Keratinocyte (primary cell): ENCODE data around the gene CNFN. TPM values are rescaled to one million over a fixed set of nuclear protein-coding genes. Genes with fewer than 3 reads are reported as not detected.

Experiments used
- DNase-seq: peaks from one replicate; pipeline ENCODE4 v3.0.0-alpha.2; 2011; ENCODE audit warnings: low read depth, missing footprints, low spot score
- FAIRE-seq: peaks from 2 replicates; lab custom pipeline; 2011; peaks lifted over from hg19 to GRCh38; lab: Jason Lieb, UNC
- H2AFZ ChIP-seq: 2 replicates; pipeline ENCODE4 v1.6.0; 2012; ENCODE audit warnings: low read length, control low read depth, inconsistent platforms; ENCODE audit not compliant: control insufficient read depth
- H3K27ac ChIP-seq: 2 replicates; pipeline ENCODE4 v1.5.1; 2011; ENCODE audit warnings: low read length; ENCODE audit not compliant: control insufficient read depth, insufficient read depth
- H3K27me3 ChIP-seq: 3 replicates; pipeline ENCODE4 v1.6.0; 2011; ENCODE audit warnings: low read length; ENCODE audit not compliant: control insufficient read depth, insufficient read depth; ENCODE audit errors: extremely low read depth
- H3K36me3 ChIP-seq, 2 experiments: 2 replicates in 1 of 2; 3 replicates in 1 of 2; pipeline ENCODE4 v1.5.1; 2011; ENCODE audit warnings: low read length in 2 of 2, mild to moderate bottlenecking in 1 of 2; ENCODE audit not compliant: control insufficient read depth in 2 of 2, insufficient read depth in 2 of 2; ENCODE audit errors: extremely low read depth in 1 of 2
- H3K4me1 ChIP-seq: 3 replicates; pipeline ENCODE4 v1.5.1; 2011; ENCODE audit warnings: low read length; ENCODE audit not compliant: control insufficient read depth, insufficient read depth; ENCODE audit errors: extremely low read depth
- H3K4me2 ChIP-seq: 3 replicates; pipeline ENCODE4 v1.6.0; 2011; ENCODE audit warnings: low read depth, low read length; ENCODE audit not compliant: control insufficient read depth, insufficient read depth; ENCODE audit errors: extremely low read depth
- H3K4me3 ChIP-seq, 3 experiments: fragments of 200-600 bp in 1 of 3; sonication (generic) in 1 of 3; 2 replicates in 2 of 3; 3 replicates in 1 of 3; pipeline ENCODE4 v1.5.1; 2011 to 2016; ENCODE audit warnings: low read length in 3 of 3, mild to moderate bottlenecking in 3 of 3, control low read depth in 2 of 3, inconsistent platforms in 1 of 3, low read depth in 1 of 3, mixed read lengths in 1 of 3, mixed run types in 1 of 3, moderate library complexity in 1 of 3; ENCODE audit not compliant: control insufficient read depth in 2 of 3, insufficient read depth in 2 of 3; ENCODE audit errors: extremely low read depth in 1 of 3
- H3K79me2 ChIP-seq: 2 replicates; pipeline ENCODE4 v1.6.0; 2012; ENCODE audit warnings: low read length; ENCODE audit not compliant: control insufficient read depth, insufficient read depth
- H3K9ac ChIP-seq: 3 replicates; pipeline ENCODE4 v1.6.0; 2011; ENCODE audit warnings: low read length; ENCODE audit not compliant: control insufficient read depth, insufficient read depth; ENCODE audit errors: extremely low read depth
- H3K9me1 ChIP-seq: 3 replicates; pipeline ENCODE4 v1.6.0; 2011; ENCODE audit warnings: low read length; ENCODE audit not compliant: control insufficient read depth, insufficient read depth; ENCODE audit errors: extremely low read depth
- H3K9me3 ChIP-seq: 2 replicates; pipeline ENCODE4 v1.5.1; 2012; ENCODE audit warnings: low read depth, low read length; ENCODE audit not compliant: control insufficient read depth
- H4K20me1 ChIP-seq: 3 replicates; pipeline ENCODE4 v1.6.0; 2011; ENCODE audit warnings: low read length; ENCODE audit not compliant: control insufficient read depth, insufficient read depth; ENCODE audit errors: extremely low read depth
- EZH2 ChIP-seq: IDR thresholded peaks from one replicate; pipeline ENCODE4 v1.6.1; 2012; ENCODE audit warnings: inconsistent platforms, mild to moderate bottlenecking, low read length, moderate library complexity
- dilution Hi-C: fragments of 300-500 bp; cut with MboI; formaldehyde crosslinking; loops from one replicate; pipeline ENCODE4 v1.7.0; 2020; ENCODE audit warnings: low sequenced_read_pairs; ENCODE audit not compliant: extremely low pct_ligation_motif_present
- polyA plus RNA-seq, 5 experiments: library from polyadenylated mRNA; depleted of rRNA in 3 of 5; stranded (reverse) in 3 of 5; stranded (forward) in 1 of 5; unstranded in 1 of 5; fragments of >200 nt; gene quantifications; 1 replicate in 1 of 5; 2 replicates in 3 of 5; 3 replicates in 1 of 5; pipeline versions ENCODE4 v1.2.1 to v1.2.3, GENCODE V29; 2011 to 2012; ENCODE audit warnings: missing spikeins in 2 of 5, low read depth in 1 of 5, low replicate concordance in 1 of 5
- TF ChIP-seq, protein P1 (sequence below), 3 experiments: IDR thresholded peaks in 1 of 3; conservative IDR thresholded peaks in 1 of 3; optimal IDR thresholded peaks in 1 of 3; 2 replicates in 2 of 3; 3 replicates in 1 of 3; pipeline versions ENCODE3 to v1.5.1; 2011; ENCODE audit warnings: low read length in 3 of 3, mild to moderate bottlenecking in 3 of 3, moderate library complexity in 2 of 3, control low read depth in 1 of 3, inconsistent platforms in 1 of 3; ENCODE audit not compliant: insufficient read depth in 2 of 3; ENCODE audit errors: extremely low read depth in 1 of 3

Gene CNFN
- polyA plus RNA-seq, 1 donor (not counting 4 experiments of a cell fraction or from before 2014, with no cell fraction given), result 3.0 TPM

DNA sequence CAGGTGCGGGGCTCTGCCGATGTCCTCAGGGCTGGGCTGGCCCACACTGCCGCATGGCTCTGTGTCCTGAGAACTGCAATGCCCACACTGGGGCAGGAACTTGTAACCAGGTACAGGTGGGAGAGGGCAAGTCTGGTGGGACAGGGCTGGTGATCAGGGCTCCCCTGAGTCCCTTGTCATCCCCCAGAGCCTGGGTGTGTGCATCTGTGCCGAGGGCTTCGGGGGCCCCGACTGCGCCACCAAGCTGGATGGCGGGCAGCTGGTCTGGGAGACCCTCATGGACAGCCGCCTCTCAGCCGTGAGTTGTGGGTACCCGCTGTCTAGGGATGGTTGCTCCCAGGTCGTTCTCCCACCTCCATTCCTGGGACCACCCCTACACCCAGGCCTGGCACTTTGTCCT, 34.2 kb downstream of the CNFN start:
- Histone ChIP-seq H3K79me2 (no peaks in the 10 kb centered on the region), H3K36me3 (peaks cover 0 to 4% of the 10 kb centered on the region in 2 experiments), H3K9me1 (no peaks in the 10 kb centered on the region), H2AFZ (no peak overlapping the region), H4K20me1 (no peaks in the 10 kb centered on the region), H3K4me1 (no peaks in the 10 kb centered on the region), H3K27me3 (no peaks in the 10 kb centered on the region), H3K27ac (no peak overlapping the region), H3K4me2 (no peak overlapping the region), H3K9me3 (no peaks in the 10 kb centered on the region), H3K9ac (no peak overlapping the region), H3K4me3 (no peak overlapping the region)
- TF ChIP-seq EZH2, result no peak
- TF ChIP-seq, protein P1, sequence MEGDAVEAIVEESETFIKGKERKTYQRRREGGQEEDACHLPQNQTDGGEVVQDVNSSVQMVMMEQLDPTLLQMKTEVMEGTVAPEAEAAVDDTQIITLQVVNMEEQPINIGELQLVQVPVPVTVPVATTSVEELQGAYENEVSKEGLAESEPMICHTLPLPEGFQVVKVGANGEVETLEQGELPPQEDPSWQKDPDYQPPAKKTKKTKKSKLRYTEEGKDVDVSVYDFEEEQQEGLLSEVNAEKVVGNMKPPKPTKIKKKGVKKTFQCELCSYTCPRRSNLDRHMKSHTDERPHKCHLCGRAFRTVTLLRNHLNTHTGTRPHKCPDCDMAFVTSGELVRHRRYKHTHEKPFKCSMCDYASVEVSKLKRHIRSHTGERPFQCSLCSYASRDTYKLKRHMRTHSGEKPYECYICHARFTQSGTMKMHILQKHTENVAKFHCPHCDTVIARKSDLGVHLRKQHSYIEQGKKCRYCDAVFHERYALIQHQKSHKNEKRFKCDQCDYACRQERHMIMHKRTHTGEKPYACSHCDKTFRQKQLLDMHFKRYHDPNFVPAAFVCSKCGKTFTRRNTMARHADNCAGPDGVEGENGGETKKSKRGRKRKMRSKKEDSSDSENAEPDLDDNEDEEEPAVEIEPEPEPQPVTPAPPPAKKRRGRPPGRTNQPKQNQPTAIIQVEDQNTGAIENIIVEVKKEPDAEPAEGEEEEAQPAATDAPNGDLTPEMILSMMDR (optimal IDR thresholded peaks at IDR 0.05 in 1 of 3, IDR thresholded peaks at IDR 0.05 in 1 of 3, conservative IDR thresholded peaks at IDR 0.05 in 1 of 3; ENCODE audit: extremely low read depth in 1 of 3, insufficient read depth in 2 of 3, low read length in 3 of 3), result no peak
- DNase-seq (no peak), FAIRE-seq (no peak)
- dilution Hi-C loops, result no loop called here

GRCh38 chr19:42353341-42354015, 36.6 kb downstream of the CNFN start:
- no peak for DNase-seq
- dilution Hi-C loops, result no loop called here
- Histone ChIP-seq H3K4me1 (no peaks in the 10 kb centered on the region), H3K4me2 (no peak overlapping the region), H4K20me1 (no peaks in the 10 kb centered on the region), H3K27me3 (no peaks in the 10 kb centered on the region), H3K79me2 (no peaks in the 10 kb centered on the region), H3K9me3 (no peaks in the 10 kb centered on the region), H3K27ac (no peak overlapping the region), H2AFZ (no peak overlapping the region), H3K4me3 (no peak overlapping the region), H3K36me3 (peaks cover 0 to 4% of the 10 kb centered on the region in 2 experiments), H3K9me1 (no peaks in the 10 kb centered on the region), H3K9ac (no peak overlapping the region)
- TF ChIP-seq, protein P1 (optimal IDR thresholded peaks at IDR 0.05 in 1 of 3, IDR thresholded peaks at IDR 0.05 in 1 of 3, conservative IDR thresholded peaks at IDR 0.05 in 1 of 3; ENCODE audit: extremely low read depth in 1 of 3, insufficient read depth in 2 of 3, low read length in 3 of 3), result no peak
- TF ChIP-seq EZH2, result no peak
- no peak for FAIRE-seq
